A549 (cell line): ENCODE data around the gene CITED2. TPM values are rescaled to one million over a fixed set of nuclear protein-coding genes. Genes with fewer than 3 reads are reported as not detected.

Source experiments
- ATAC-seq, 2 experiments: fragments of 200-7000 bp in 1 of 2; fragments of >200 bp in 1 of 2; cut with Nextera tagmentation in 1 of 2; cut with Tn5 transposase in 1 of 2; 3 replicates each; pipeline versions ENCODE4 v1.8.0 to v1.9.1; 2018 to 2020; ENCODE audit warnings: mild to moderate bottlenecking in 1 of 2, moderate library complexity in 1 of 2
- CTCF ChIA-PET: fragments of 300-600 bp; sonication (Branson Sonifier 250); formaldehyde crosslinking; extraction: SDS; loops from one replicate; lab custom pipeline; 2021; ENCODE audit warnings: antibody characterized with exemption, inconsistent platforms; lab: Yijun Ruan, JAX
- POLR2A ChIA-PET: fragments of 350-600 bp; formaldehyde crosslinking; extraction: SDS; loops from one replicate; lab custom pipeline; 2021; ENCODE audit warnings: antibody characterized with exemption, inconsistent platforms; lab: Yijun Ruan, JAX
- DNase-seq, 2 experiments: peaks; one replicate each; pipeline versions ENCODE4 v3.0.0 to v3.0.0-alpha.2; 2011 to 2016; ENCODE audit warnings: low read depth in 1 of 2, low spot score in 1 of 2
- FAIRE-seq: peaks from 2 replicates; lab custom pipeline; 2011; peaks lifted over from hg19 to GRCh38; lab: Jason Lieb, UNC
- H3K27ac ChIP-seq, 2 experiments: fragments of >200 bp; sonication (Bioruptor Twin); formaldehyde crosslinking; 3 replicates each; pipeline ENCODE4 v1.5.1; 2016 to 2017
- H3K4me1 ChIP-seq: fragments of >200 bp; sonication (Bioruptor Twin); formaldehyde crosslinking; 3 replicates; pipeline ENCODE4 v1.6.1; 2016
- H3K4me2 ChIP-seq: fragments of >200 bp; sonication (Bioruptor Twin); formaldehyde crosslinking; 3 replicates; pipeline ENCODE4 v1.6.1; 2016
- H3K4me3 ChIP-seq: fragments of >200 bp; sonication (Bioruptor Twin); formaldehyde crosslinking; 3 replicates; pipeline ENCODE4 v1.5.1; 2016
- H3K9me3 ChIP-seq: fragments of >200 bp; sonication (Bioruptor Twin); formaldehyde crosslinking; 3 replicates; pipeline ENCODE4 v1.6.1; 2016
- BCL3 ChIP-seq: fragments of >200 bp; sonication (Bioruptor Twin); formaldehyde crosslinking; IDR thresholded peaks from 3 replicates; pipeline ENCODE4 v1.6.1; 2016
- CBX8 ChIP-seq: fragments of 200-600 bp; sonication (generic); IDR thresholded peaks from 2 replicates; pipeline ENCODE4 v1.6.1; 2016
- CEBPB ChIP-seq, 2 experiments: fragments of >200 bp in 1 of 2; sonication (Bioruptor Twin) in 1 of 2; formaldehyde crosslinking in 1 of 2; IDR thresholded peaks; 2 replicates each; pipeline ENCODE4 v1.6.1; 2012 to 2016
- CHD4 ChIP-seq: fragments of 200-600 bp; sonication (generic); IDR thresholded peaks from 2 replicates; pipeline ENCODE4 v1.6.1; 2016; ENCODE audit warnings: antibody characterized with exemption, mild to moderate bottlenecking, borderline replicate concordance
- CTCF ChIP-seq: fragments of >200 bp; sonication (Bioruptor Twin); formaldehyde crosslinking; IDR thresholded peaks from 3 replicates; pipeline ENCODE4 v1.5.1; 2016
- ESRRA ChIP-seq: fragments of 150-350 bp; IDR thresholded peaks from 2 replicates; pipeline ENCODE4 v1.6.1; 2014; ENCODE audit warnings: mild to moderate bottlenecking, low read length, borderline replicate concordance
- FOSB ChIP-seq: fragments of 250-450 bp; sonication (Bioruptor Pico); IDR thresholded peaks from 2 replicates; pipeline ENCODE4 v1.5.0; 2020; ENCODE audit warnings: mild to moderate bottlenecking, moderate library complexity
- FOSL2 ChIP-seq, 2 experiments: fragments of 450-650 bp in 1 of 2; fragments of >200 bp in 1 of 2; sonication (Bioruptor Twin) in 1 of 2; formaldehyde crosslinking; IDR thresholded peaks; 2 replicates each; pipeline versions ENCODE4 v1.5.0 to v1.6.1; 2016 to 2020; ENCODE audit warnings: mild to moderate bottlenecking in 1 of 2, moderate library complexity in 1 of 2
- GATA3 ChIP-seq: IDR thresholded peaks from 2 replicates; pipeline ENCODE4 v1.6.1; 2012; ENCODE audit warnings: borderline replicate concordance
- HDAC2 ChIP-seq: fragments of 200-600 bp; sonication (generic); IDR thresholded peaks from 2 replicates; pipeline ENCODE4 v1.6.1; 2016
- HMGXB4 ChIP-seq: fragments of 250-450 bp; sonication (Bioruptor Pico); IDR thresholded peaks from 2 replicates; pipeline ENCODE4 v1.5.0; 2021; ENCODE audit warnings: mild to moderate bottlenecking, moderate library complexity, borderline replicate concordance
- HOXA7 ChIP-seq: fragments of 250-450 bp; sonication (Bioruptor Pico); IDR thresholded peaks from 2 replicates; pipeline ENCODE4 v1.5.0; 2020; ENCODE audit warnings: mild to moderate bottlenecking, moderate library complexity
- JUN ChIP-seq, 2 experiments: fragments of >200 bp; sonication (Bioruptor Twin); formaldehyde crosslinking; IDR thresholded peaks; 2 replicates in 1 of 2; 3 replicates in 1 of 2; pipeline ENCODE4 v1.6.1; 2016 to 2017
- JUNB ChIP-seq: fragments of >200 bp; sonication (Bioruptor Twin); formaldehyde crosslinking; IDR thresholded peaks from 2 replicates; pipeline ENCODE4 v1.6.1; 2016
- MAFK ChIP-seq: fragments of 450-650 bp; IDR thresholded peaks from 2 replicates; pipeline ENCODE4 v1.6.1; 2014; ENCODE audit not compliant: partially characterized antibody
- MAZ ChIP-seq: fragments of 150-350 bp; IDR thresholded peaks from 2 replicates; pipeline ENCODE4 v1.6.1; 2014; ENCODE audit warnings: antibody characterized with exemption, low read depth, low read length, borderline replicate concordance
- NFE2L2 ChIP-seq: fragments of 150-350 bp; conservative IDR thresholded peaks from 2 replicates; pipeline ENCODE4 v1.6.1; 2014; ENCODE audit warnings: low read length
- NR3C1 ChIP-seq: fragments of >200 bp; sonication (Bioruptor Twin); formaldehyde crosslinking; IDR thresholded peaks from 3 replicates; pipeline ENCODE4 v1.6.1; 2017
- PHF8 ChIP-seq: fragments of 200-600 bp; sonication (generic); IDR thresholded peaks from 2 replicates; pipeline ENCODE4 v1.6.1; 2016; ENCODE audit warnings: low read depth, mild to moderate bottlenecking, antibody characterized with exemption, moderate library complexity, borderline replicate concordance
- POLR2A ChIP-seq: IDR thresholded peaks from 2 replicates; pipeline ENCODE4 v1.6.1; 2012; ENCODE audit warnings: mild to moderate bottlenecking, low read length
- POLR2AphosphoS2 ChIP-seq: conservative IDR thresholded peaks from 2 replicates; pipeline ENCODE4 v1.6.1; 2012; ENCODE audit warnings: low read length, improper control_type of control experiment, inconsistent platforms
- RARB ChIP-seq: fragments of 250-450 bp; sonication (Bioruptor Pico); IDR thresholded peaks from 2 replicates; pipeline ENCODE4 v1.8.0; 2021; ENCODE audit warnings: mild to moderate bottlenecking, moderate library complexity
- RCOR1 ChIP-seq: fragments of 150-350 bp; IDR thresholded peaks from 2 replicates; pipeline ENCODE4 v1.6.1; 2014; ENCODE audit warnings: antibody characterized with exemption, low read length, low read depth
- RNF2 ChIP-seq: fragments of 200-600 bp; sonication (generic); IDR thresholded peaks from 2 replicates; pipeline ENCODE4 v1.6.1; 2016; ENCODE audit warnings: low read depth, mild to moderate bottlenecking, antibody characterized with exemption, moderate library complexity, borderline replicate concordance
- SMC3 ChIP-seq: fragments of >200 bp; sonication (Bioruptor Twin); formaldehyde crosslinking; IDR thresholded peaks from 3 replicates; pipeline ENCODE4 v1.6.1; 2018; ENCODE audit warnings: inconsistent platforms
- USF2 ChIP-seq: fragments of 450-650 bp; IDR thresholded peaks from 2 replicates; pipeline ENCODE4 v1.6.1; 2014; ENCODE audit warnings: antibody characterized with exemption
- ZNF302 ChIP-seq: fragments of 250-450 bp; sonication (Bioruptor Pico); IDR thresholded peaks from 2 replicates; pipeline ENCODE4 v1.9.0; 2021; ENCODE audit warnings: inconsistent platforms, mild to moderate bottlenecking, moderate library complexity
- WGBS: methylation state at CpG from one replicate; pipeline ENCODE4 v1.1.6; 2017; ENCODE audit errors: missing lambda C conversion rate; 5-methylcytosine and 5-hydroxymethylcytosine counted together
- polyA plus RNA-seq, 4 experiments: library from polyadenylated mRNA; depleted of rRNA in 3 of 4; stranded (reverse); fragments of >200 nt; fragmentation: RNase III in 1 of 4; extraction: RNeasy Plus Mini Kit Qiagen cat#74134 plus additional on column Dnase treatment in 1 of 4; gene quantifications; 2 replicates in 3 of 4; 3 replicates in 1 of 4; pipeline ENCODE4 v1.2.3, GENCODE V29; 2011 to 2017

The CITED2 gene
- polyA plus RNA-seq, 2 of the 4 experiments (the other 2 are of a cell fraction): 6.4 to 9.3 TPM

- H3K9me3 ChIP-seq: no peaks in the 10 kb centered on the region
- peak; percentile 82 for TF ChIP-seq MAFK
- TF ChIP-seq CTCF: no peak
- TF ChIP-seq CBX8: no peak
- TF ChIP-seq, all 56 proteins: peak for 1
- H3K4me2 ChIP-seq: no peak overlapping the region
- H3K4me3 ChIP-seq: no peak overlapping the region
- DNase-seq (no peak), FAIRE-seq (no peak), ATAC-seq (no peak)
- ChIA-PET CTCF (no interaction called here), POLR2A (no interaction called here)
- 66% methylated on average over 5 of the region's 5 CpGs for WGBS
- H3K4me1 ChIP-seq: no peaks in the 10 kb centered on the region
- H3K27ac ChIP-seq: no peak overlapping the region
Measured at GRCh38 chr6:139418481-139419132, 44.2 kb upstream of the CITED2 start.

- CTCF ChIA-PET: no interaction called here
Measured at GRCh38 chr6:139416146-139416545, 41.7 kb upstream of the CITED2 start.

GRCh38 chr6:139415365-139415764 lies 40.9 kb upstream of the CITED2 start:
- no peaks in the 10 kb centered on the region for H3K4me1 ChIP-seq
- no peak overlapping the region for H3K27ac ChIP-seq
- H3K4me3 ChIP-seq: no peak overlapping the region
- FAIRE-seq (no peak), DNase-seq (no peak)
- H3K4me2 ChIP-seq: no peak overlapping the region
- CTCF ChIA-PET: no interaction called here
- TF ChIP-seq USF2 (no peak), ESRRA (no peak), POLR2AphosphoS2 (no peak), ZNF302 (CRISPR knock-in tag) (no peak), MAZ (no peak), CHD4 (no peak), SMC3 (no peak), HMGXB4 (CRISPR knock-in tag) (no peak), CEBPB (IDR thresholded peaks at IDR 0.05) (no peak), PHF8 (no peak), RARB (CRISPR knock-in tag) (no peak), RNF2 (no peak), FOSB (no peak), RCOR1 (no peak), JUNB (no peak), NFE2L2 (no peak)
- TF ChIP-seq, all 56 proteins: peak for 0
- ATAC-seq: no peak
- POLR2A ChIA-PET: no interaction called here
- H3K9me3 ChIP-seq: no peaks in the 10 kb centered on the region
- 58% methylated on average over 3 of the region's 3 CpGs for WGBS

More at GRCh38 chr6:139416146-139416545, 41.7 kb upstream of the CITED2 start:
- Histone ChIP-seq H3K27ac (no peak overlapping the region), H3K4me1 (no peaks in the 10 kb centered on the region), H3K4me3 (no peak overlapping the region), H3K4me2 (no peak overlapping the region), H3K9me3 (no peaks in the 10 kb centered on the region)
- TF ChIP-seq ZNF302 (CRISPR knock-in tag) (no peak), HDAC2 (no peak), USF2 (no peak), NR3C1 (no peak), HOXA7 (CRISPR knock-in tag) (no peak), FOSL2 (IDR thresholded peaks at IDR 0.05) (no peak), FOSL2 (CRISPR knock-in tag; IDR thresholded peaks at IDR 0.05) (no peak), GATA3 (no peak), JUN (IDR thresholded peaks at IDR 0.05) (no peak), POLR2A (no peak), NFE2L2 (no peak), BCL3 (no peak), CHD4 (no peak), PHF8 (no peak)
- no peak for DNase-seq
- WGBS: 55% methylated on average over 2 of the region's 2 CpGs
- ATAC-seq: no peak
- POLR2A ChIA-PET: no interaction called here
- no peak for FAIRE-seq
